CD4-positive, CD25-positive, alpha-beta regulatory T cell (primary cell): Measurements from ENCODE around the gene CPED1. TPM values are rescaled to one million over a fixed set of nuclear protein-coding genes. Genes with fewer than 3 reads are reported as not detected.
"Not testable (repeated sequence)": the region's sequence is repeated elsewhere in the genome, so short reads cannot be mapped to it uniquely, and the experiment has no call there.

Experiments
- ATAC-seq, 2 donors: fragments of 150-1000 bp; cut with Tn5 transposase; one replicate each; pipeline ENCODE4 v1.10.0; 2021; ENCODE audit warnings: low read depth in 2 of 2, moderate number of reproducible peaks in 2 of 2, moderate library complexity in 1 of 2
- DNase-seq, 3 donors: peaks; one replicate each; pipeline versions ENCODE4 v3.0.0 to v3.0.0-alpha.2; 2012 to 2022; ENCODE audit warnings: mixed read lengths in 1 of 3
- H3K27ac ChIP-seq: one replicate; pipeline ENCODE4 v1.7.0; 2013; ENCODE audit warnings: mild to moderate bottlenecking, low read length; ENCODE audit not compliant: insufficient read depth, poor library complexity, severe bottlenecking
- H3K27me3 ChIP-seq: one replicate; pipeline ENCODE4 v1.7.0; 2013; ENCODE audit warnings: low read length; ENCODE audit not compliant: control insufficient read depth, insufficient read depth
- H3K36me3 ChIP-seq: one replicate; pipeline ENCODE4 v1.7.0; 2013; ENCODE audit warnings: mild to moderate bottlenecking, low read length, moderate library complexity; ENCODE audit not compliant: control insufficient read depth, insufficient read depth
- H3K4me1 ChIP-seq: 2 replicates; pipeline ENCODE4 v1.7.0; 2013; ENCODE audit warnings: mild to moderate bottlenecking, low read length; ENCODE audit not compliant: insufficient read depth, control insufficient read depth, poor library complexity, severe bottlenecking
- H3K4me3 ChIP-seq: one replicate; pipeline ENCODE4 v1.7.0; 2013; ENCODE audit warnings: low read depth, mild to moderate bottlenecking, low read length, moderate library complexity
- H3K9me3 ChIP-seq, 2 experiments: 1 replicate in 1 of 2; 2 replicates in 1 of 2; pipeline ENCODE4 v1.7.0; 2013; ENCODE audit warnings: low read length in 2 of 2, mild to moderate bottlenecking in 1 of 2, moderate library complexity in 1 of 2; ENCODE audit not compliant: control insufficient read depth in 2 of 2
- H3K27ac Mint-ChIP-seq, 3 donors: one replicate each; pipeline ENCODE4 v1.8.0; 2020 to 2022; ENCODE audit warnings: mild to moderate bottlenecking in 3 of 3, mixed read lengths in 3 of 3, moderate library complexity in 2 of 3
- H3K27me3 Mint-ChIP-seq: one replicate; pipeline ENCODE4 v1.8.0; 2022; ENCODE audit warnings: mild to moderate bottlenecking, mixed read lengths
- H3K36me3 Mint-ChIP-seq: one replicate; pipeline ENCODE4 v1.8.0; 2020; ENCODE audit warnings: mixed read lengths
- H3K4me1 Mint-ChIP-seq, 4 donors: one replicate each; pipeline ENCODE4 v1.8.0; 2020 to 2022; ENCODE audit warnings: mixed read lengths in 4 of 4, mild to moderate bottlenecking in 1 of 4
- H3K4me3 Mint-ChIP-seq, 4 donors: one replicate each; pipeline ENCODE4 v1.8.0; 2020 to 2022; ENCODE audit warnings: mild to moderate bottlenecking in 4 of 4, mixed read lengths in 4 of 4, moderate library complexity in 3 of 4
- H3K9me3 Mint-ChIP-seq, 7 donors: one replicate each; pipeline ENCODE4 v1.8.0; 2020 to 2022; ENCODE audit warnings: mixed read lengths in 7 of 7, mild to moderate bottlenecking in 3 of 7, moderate library complexity in 2 of 7
- polyA plus RNA-seq, 4 donors: library from polyadenylated mRNA; unstranded; fragments of 300-500 nt; fragmentation: Illumina TruSeq; gene quantifications; one replicate each; pipeline ENCODE4 v1.2.3, GENCODE V29; 2021
- total RNA-seq: library from RNA; stranded (reverse); gene quantifications from one replicate; pipeline ENCODE4 v1.2.3, GENCODE V29; 2022

The CPED1 gene
- total and polyA plus RNA-seq, 5 donors from 2014 or later: 0.17 to 0.24 TPM; not detected in 3

- peaks cover 13% of the 10 kb centered on the region for H3K27me3 Mint-ChIP-seq
- no peaks in the 10 kb centered on the region for H3K36me3 Mint-ChIP-seq
- ATAC-seq (no peak), DNase-seq (no peak)
- H3K9me3 Mint-ChIP-seq: peaks cover 0 to 2% (median 0%) of the 10 kb centered on the region in 7 donors
- Histone ChIP-seq H3K4me1 (no peaks in the 10 kb centered on the region), H3K36me3 (no peaks in the 10 kb centered on the region), H3K27ac (no peak overlapping the region), H3K9me3 (no peaks in the 10 kb centered on the region), H3K4me3 (no peak overlapping the region), H3K27me3 (peaks cover 2% of the 10 kb centered on the region)
- no peak overlapping the region for H3K4me3 Mint-ChIP-seq
- peaks cover 0 to 3% (median 0%) of the 10 kb centered on the region in 4 donors for H3K4me1 Mint-ChIP-seq
- H3K27ac Mint-ChIP-seq: no peak overlapping the region
These were observed 44.3 kb downstream of the CPED1 start for GRCh38 chr7:121032645-121033460.

GRCh38 chr7:121034929-121035328 lies 46.4 kb downstream of the CPED1 start:
- no peaks in the 10 kb centered on the region for H3K9me3 ChIP-seq
- H3K4me1 ChIP-seq: no peaks in the 10 kb centered on the region
- Mint-ChIP-seq H3K27me3 (peaks cover 7% of the 10 kb centered on the region), H3K4me3 (no peak overlapping the region), H3K4me1 (peaks cover 0 to 3% (median 0%) of the 10 kb centered on the region in 4 donors), H3K9me3 (peaks cover 0 to 2% (median 0%) of the 10 kb centered on the region in 7 donors), H3K36me3 (no peaks in the 10 kb centered on the region), H3K27ac (no peak overlapping the region)
- H3K36me3 ChIP-seq: no peaks in the 10 kb centered on the region
- DNase-seq (no peak), ATAC-seq (no peak)
- no peaks in the 10 kb centered on the region for H3K27me3 ChIP-seq
- H3K27ac ChIP-seq: no peak overlapping the region
- H3K4me3 ChIP-seq: no peak overlapping the region

GRCh38 chr7:121036776-121037175 lies 48.3 kb downstream of the CPED1 start:
- ATAC-seq, H3K9me3 Mint-ChIP-seq, H3K27ac Mint-ChIP-seq, H3K36me3 ChIP-seq, H3K27ac ChIP-seq, H3K9me3 ChIP-seq, H3K27me3 Mint-ChIP-seq, DNase-seq, H3K27me3 ChIP-seq, H3K4me1 Mint-ChIP-seq, H3K4me3 Mint-ChIP-seq, H3K36me3 Mint-ChIP-seq, H3K4me1 ChIP-seq, H3K4me3 ChIP-seq: not testable (repeated sequence)

GRCh38 chr7:121037329-121037728 lies 48.8 kb downstream of the CPED1 start:
- H3K27ac ChIP-seq: not testable (repeated sequence)

GRCh38 chr7:121037957-121038716 lies 49.6 kb downstream of the CPED1 start:
- Mint-ChIP-seq H3K4me3 (no peak overlapping the region), H3K9me3 (peaks cover 0 to 2% (median 0%) of the 10 kb centered on the region in 7 donors), H3K36me3 (no peaks in the 10 kb centered on the region), H3K4me1 (peaks cover 0 to under 1% (median 0%) of the 10 kb centered on the region in 4 donors), H3K27me3 (peaks cover 12% of the 10 kb centered on the region), H3K27ac (no peak overlapping the region)
- H3K36me3 ChIP-seq: no peaks in the 10 kb centered on the region
- DNase-seq (no peak), ATAC-seq (no peak)
- H3K4me1 ChIP-seq: no peaks in the 10 kb centered on the region
- no peak overlapping the region for H3K27ac ChIP-seq
- no peaks in the 10 kb centered on the region for H3K27me3 ChIP-seq
- no peaks in the 10 kb centered on the region for H3K9me3 ChIP-seq
- H3K4me3 ChIP-seq: no peak overlapping the region

More at GRCh38 chr7:121037329-121037728, 48.8 kb downstream of the CPED1 start:
- not testable (repeated sequence) for H3K27me3 ChIP-seq, H3K36me3 Mint-ChIP-seq, H3K36me3 ChIP-seq, ATAC-seq, H3K4me1 ChIP-seq, H3K9me3 ChIP-seq, H3K4me3 Mint-ChIP-seq, H3K4me3 ChIP-seq, H3K27ac Mint-ChIP-seq, H3K4me1 Mint-ChIP-seq, H3K27me3 Mint-ChIP-seq, DNase-seq, H3K9me3 Mint-ChIP-seq

GRCh38 chr7:121038717-121039509 lies 50.4 kb downstream of the CPED1 start:
- Histone ChIP-seq H3K27me3 (no peaks in the 10 kb centered on the region), H3K9me3 (no peaks in the 10 kb centered on the region), H3K27ac (no peak overlapping the region), H3K4me3 (no peak overlapping the region), H3K36me3 (no peaks in the 10 kb centered on the region), H3K4me1 (no peaks in the 10 kb centered on the region)
- no peak for DNase-seq
- H3K27ac Mint-ChIP-seq: no peak overlapping the region
- H3K27me3 Mint-ChIP-seq: peaks cover 12% of the 10 kb centered on the region
- peaks cover 0 to 2% (median 0%) of the 10 kb centered on the region in 7 donors for H3K9me3 Mint-ChIP-seq
- no peaks in the 10 kb centered on the region for H3K36me3 Mint-ChIP-seq
- no peak for ATAC-seq
- no peaks in the 10 kb centered on the region for H3K4me1 Mint-ChIP-seq
- no peak overlapping the region for H3K4me3 Mint-ChIP-seq

GRCh38 chr7:121039510-121039822 lies 51.0 kb downstream of the CPED1 start:
- Histone ChIP-seq H3K27me3 (no peaks in the 10 kb centered on the region), H3K9me3 (no peaks in the 10 kb centered on the region), H3K4me1 (no peaks in the 10 kb centered on the region), H3K27ac (no peak overlapping the region), H3K4me3 (no peak overlapping the region), H3K36me3 (no peaks in the 10 kb centered on the region)
- no peaks in the 10 kb centered on the region for H3K36me3 Mint-ChIP-seq
- DNase-seq (no peak), ATAC-seq (no peak)
- H3K4me1 Mint-ChIP-seq: no peaks in the 10 kb centered on the region
- H3K9me3 Mint-ChIP-seq: peaks cover 0 to 5% (median 0%) of the 10 kb centered on the region in 7 donors
- peaks cover 12% of the 10 kb centered on the region for H3K27me3 Mint-ChIP-seq
- no peak overlapping the region for H3K4me3 Mint-ChIP-seq
- no peak overlapping the region for H3K27ac Mint-ChIP-seq
